HUDEP-2 (cell line): ENCODE measurements around the gene LGR4.
"Not testable (repeated sequence)": the region's sequence is repeated elsewhere in the genome, so short reads cannot be mapped to it uniquely, and the experiment has no call there.

Experiments used
- DNase-seq, 76 experiments: peaks; one replicate each; lab custom pipeline; 2025; ENCODE audit not compliant: unreplicated experiment in 76 of 76; lab: John Stamatoyannopoulos, UW

The LGR4 gene

DNA sequence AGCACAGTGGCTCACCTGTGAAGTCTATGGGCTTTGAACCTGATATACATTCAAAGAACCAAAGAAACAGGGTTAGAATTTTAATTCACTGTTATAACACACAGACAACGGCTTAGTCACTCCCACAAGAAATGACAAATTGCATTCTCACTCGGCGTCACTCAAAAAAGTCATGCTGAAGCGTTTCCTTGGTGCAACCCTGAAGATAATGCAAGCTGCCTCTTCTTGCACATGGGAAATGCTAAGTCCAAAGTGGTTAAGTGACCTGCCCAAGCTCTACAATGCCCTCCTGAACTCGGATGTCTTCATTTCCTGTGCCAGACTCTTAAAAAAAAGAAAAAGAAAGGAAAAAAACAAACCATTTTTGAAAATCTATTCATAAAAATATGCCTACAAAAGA, 10.0 kb downstream of the LGR4 start:
- no peak for DNase-seq

- DNase-seq = no peak
Observed at GRCh38 chr11:27460158-27460978, 12.2 kb downstream of the LGR4 start.

DNA sequence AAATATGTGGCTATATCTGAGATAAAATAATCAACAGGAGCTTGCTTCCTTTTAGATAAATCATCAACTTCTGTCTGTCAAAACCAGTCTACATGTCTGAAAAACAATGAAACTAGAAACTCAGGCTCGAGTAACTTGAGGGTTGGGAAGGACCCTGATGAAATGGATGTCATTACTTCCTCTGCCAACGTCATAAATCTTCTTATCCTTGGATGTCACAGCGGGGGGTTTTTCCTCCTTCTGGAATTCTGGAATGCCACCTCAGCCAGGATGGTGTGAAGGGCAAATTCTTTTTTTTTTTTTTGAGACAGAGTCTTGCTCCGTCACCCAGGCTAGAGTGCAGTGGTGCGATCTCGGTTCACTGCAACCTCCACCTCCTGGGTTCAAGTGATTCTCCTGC, 13.4 kb downstream of the LGR4 start:
- DNase-seq = no peak

DNA sequence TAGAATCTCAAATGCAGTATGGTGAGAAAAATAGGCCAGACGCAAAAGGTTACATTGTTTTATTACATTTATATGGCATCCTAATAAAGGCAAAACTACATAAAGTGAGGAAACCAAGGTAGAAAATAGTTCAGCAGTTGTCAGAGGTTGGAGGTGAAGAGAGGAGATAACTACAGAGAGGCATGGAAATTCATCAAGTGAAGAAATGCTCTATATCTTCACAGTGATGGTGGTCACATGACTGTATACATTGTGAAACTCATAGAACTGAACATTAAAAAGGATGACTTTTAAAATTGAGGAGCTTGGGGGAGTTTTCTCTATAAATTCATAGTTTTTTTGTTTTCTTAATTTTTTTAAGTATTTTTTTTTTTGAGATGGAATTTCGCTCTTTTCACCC, 14.4 kb downstream of the LGR4 start:
- no peak for DNase-seq

- DNase-seq = no peak
Observed at GRCh38 chr11:27456795-27457329, 15.7 kb downstream of the LGR4 start.

- no peak for DNase-seq
Observed at GRCh38 chr11:27456140-27456794, 16.3 kb downstream of the LGR4 start.

DNA sequence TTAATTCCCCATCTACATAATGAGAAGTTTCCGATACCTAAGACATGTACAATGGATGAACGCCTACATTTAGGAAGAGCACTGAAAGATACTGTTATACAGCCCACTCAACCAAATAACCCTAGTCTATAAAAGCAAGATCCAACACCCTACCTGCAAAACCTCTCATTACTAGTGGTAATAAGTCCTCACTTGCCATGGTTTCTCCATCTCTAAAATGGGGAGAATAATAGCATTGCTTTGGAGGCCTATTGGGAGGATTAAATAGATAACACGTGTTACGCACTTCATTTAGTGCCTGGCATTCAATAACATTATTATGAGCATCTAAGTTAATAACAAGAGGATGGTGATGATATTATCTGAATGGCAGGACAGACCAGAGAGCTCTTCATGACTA, 16.9 kb downstream of the LGR4 start:
- no peak for DNase-seq

GRCh38 chr11:27453701-27454100, 18.9 kb downstream of the LGR4 start:
- DNase-seq = no peak

DNA sequence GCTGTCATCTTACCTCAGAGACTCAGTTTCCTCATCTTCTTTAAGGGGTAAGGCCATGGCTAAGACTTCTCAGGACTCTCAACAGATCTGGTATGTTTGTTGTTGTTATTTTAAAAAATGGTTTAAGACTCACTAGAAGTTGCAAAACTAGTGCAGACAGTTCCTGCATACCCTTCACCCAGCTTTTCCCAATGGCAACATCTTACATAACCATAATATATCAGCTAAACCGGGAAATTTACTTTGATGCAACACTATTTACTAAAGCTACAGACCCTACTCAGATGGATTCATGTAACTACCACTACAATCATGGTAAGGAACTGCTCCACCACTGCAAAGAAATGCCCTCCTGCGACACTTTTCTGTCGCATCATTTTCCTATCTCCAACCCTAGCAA, 20.4 kb downstream of the LGR4 start:
- DNase-seq = no peak

- no peak for DNase-seq
Observed at GRCh38 chr11:27451244-27451965, 21.2 kb downstream of the LGR4 start.

- DNase-seq = not testable (repeated sequence)
Observed at GRCh38 chr11:27448184-27448540, 24.4 kb downstream of the LGR4 start.

DNA sequence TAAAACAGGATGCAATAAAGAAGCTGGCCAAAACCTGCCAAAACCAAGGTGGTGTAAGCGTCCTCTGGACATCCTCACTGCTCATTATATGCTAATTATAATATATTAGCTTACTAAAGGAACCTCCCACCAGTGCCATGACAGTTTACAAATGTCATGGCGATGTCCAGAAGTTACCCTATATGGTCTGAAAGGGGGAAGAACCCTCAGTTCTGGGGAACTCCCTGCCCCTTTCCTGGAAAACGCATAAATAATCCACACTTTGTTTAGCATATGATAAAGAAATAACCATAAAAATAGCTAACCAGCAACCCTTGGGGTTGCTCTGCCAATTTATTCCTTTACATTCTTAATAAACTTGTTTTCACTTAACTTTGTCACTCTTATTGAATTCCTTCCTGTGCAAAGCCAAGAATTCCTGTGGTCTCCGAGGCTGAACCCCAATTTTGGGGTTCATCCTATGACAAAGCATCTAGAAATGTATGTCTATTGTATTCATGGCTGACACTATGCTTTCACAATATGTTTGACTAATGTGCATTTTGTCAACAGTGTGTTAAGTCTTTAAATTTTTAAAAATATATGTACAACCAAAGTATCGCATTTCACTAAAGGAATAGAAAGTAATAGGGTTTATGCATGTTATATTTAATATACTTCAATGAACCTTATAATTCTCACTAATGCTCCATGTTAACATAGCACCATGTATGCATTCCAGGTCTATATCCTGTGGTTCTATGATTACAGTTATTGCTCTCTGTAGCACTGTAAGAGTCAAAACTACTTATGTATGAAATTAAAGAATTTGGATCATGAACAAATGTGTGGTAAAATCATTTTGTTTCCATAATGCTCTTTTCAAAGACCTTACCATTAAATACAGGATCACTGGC, 25.1 kb downstream of the LGR4 start:
- DNase-seq = no peak

- no peak for DNase-seq
Observed at GRCh38 chr11:27445625-27446024, 27.0 kb downstream of the LGR4 start.

DNA sequence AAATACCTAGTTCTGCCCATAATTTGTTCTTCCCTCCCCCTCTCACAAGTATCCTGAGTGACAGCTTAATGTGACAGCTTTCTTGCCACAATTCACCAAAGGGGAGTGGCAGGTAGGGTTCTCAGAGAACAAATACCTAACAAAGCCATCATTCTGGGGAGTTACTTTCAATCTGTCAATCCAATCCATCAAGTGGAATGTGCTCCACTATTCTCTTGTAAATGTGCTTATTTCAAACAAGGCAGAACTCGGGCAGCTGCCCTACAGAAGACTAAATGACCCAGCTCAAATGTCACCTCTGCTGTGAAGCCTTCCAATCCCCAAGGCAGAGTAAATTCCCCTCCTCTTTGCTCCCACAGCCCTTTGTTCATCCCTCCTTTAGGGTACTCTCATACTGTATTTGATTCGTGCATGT, 27.8 kb downstream of the LGR4 start:
- DNase-seq = no peak

DNA sequence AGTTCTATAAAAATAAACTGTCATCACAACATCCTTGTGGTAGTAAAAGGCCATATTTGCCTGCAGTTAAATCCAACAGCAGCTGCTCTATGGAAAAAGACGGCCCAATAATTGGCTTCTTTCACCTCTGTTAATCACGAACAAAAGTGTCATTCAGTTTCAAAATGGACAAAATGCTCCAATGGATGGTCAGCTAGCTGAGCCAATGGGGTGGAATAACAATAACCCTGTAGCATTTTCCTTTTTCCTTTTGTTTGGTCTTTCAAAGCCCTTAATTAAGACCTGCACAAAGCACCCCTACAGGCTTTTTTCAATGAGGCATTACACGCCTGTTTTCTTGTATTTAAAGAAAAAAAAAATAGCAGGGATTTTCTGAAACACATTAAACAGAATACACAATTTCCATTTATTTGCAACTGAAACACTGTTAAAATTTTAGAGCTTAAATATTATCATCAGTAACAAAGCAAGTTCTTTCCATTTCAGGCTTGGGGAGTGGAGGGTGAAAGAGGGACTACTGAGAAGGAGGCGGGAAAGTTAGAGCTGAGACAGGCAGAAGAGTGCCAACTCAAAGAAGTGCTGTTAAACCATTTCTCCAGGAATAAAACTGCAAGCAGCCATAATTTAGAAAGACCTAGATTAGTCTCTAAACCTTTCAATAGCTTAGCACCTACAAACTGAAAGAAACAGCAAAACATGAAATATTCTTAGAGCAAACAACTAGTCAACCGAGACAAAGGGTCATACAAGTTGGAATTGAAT, 28.7 kb downstream of the LGR4 start:
- no peak for DNase-seq

- DNase-seq = no peak
Observed at GRCh38 chr11:27443227-27443626, 29.4 kb downstream of the LGR4 start.

DNA sequence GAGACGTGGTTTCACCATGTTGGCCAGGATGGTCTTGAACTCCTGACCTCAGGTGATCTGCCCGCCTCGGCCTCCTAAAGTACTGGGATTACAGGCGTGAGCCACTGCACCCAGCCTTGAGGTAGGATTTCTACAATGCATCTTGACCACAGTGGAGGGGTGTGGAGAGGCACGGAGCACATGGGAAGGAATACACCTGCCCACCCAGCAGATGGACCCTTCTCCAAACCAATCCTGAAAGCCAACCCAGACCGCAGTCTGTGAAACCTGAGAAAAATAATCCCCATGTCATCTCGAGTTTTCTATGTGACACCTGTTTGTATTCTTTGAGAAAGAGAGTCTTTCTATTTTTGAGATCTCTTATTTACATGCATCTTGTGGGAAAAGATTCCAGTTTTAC, 32.5 kb downstream of the LGR4 start:
- no peak for DNase-seq

DNA sequence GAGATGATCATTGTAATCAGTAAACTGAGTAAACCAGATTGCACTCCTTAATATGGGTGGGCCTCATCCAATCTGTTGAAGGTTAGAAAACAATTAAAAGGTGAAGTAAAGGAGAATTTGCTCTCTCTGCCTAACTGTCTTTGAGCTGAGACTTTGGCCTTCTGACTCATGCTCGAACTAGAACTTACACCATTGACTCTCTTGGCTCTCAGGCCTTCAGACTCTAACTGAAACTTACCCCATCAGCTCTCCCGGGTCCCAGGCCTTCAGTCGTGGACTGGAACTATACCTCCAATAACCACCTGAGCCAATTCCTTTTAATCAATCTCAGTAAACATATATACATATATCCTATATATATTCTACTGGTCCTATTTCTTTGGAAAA, 34.0 kb downstream of the LGR4 start:
- no peak for DNase-seq

GRCh38 chr11:27437829-27438594, 34.6 kb downstream of the LGR4 start:
- DNase-seq = no peak
